Measurements from ENCODE around the gene NEUROD1.

GRCh38 chr2:181683518-181684453 lies 3.5 kb upstream of the NEUROD1 start:
- TF ChIP-seq, protein P1, sequence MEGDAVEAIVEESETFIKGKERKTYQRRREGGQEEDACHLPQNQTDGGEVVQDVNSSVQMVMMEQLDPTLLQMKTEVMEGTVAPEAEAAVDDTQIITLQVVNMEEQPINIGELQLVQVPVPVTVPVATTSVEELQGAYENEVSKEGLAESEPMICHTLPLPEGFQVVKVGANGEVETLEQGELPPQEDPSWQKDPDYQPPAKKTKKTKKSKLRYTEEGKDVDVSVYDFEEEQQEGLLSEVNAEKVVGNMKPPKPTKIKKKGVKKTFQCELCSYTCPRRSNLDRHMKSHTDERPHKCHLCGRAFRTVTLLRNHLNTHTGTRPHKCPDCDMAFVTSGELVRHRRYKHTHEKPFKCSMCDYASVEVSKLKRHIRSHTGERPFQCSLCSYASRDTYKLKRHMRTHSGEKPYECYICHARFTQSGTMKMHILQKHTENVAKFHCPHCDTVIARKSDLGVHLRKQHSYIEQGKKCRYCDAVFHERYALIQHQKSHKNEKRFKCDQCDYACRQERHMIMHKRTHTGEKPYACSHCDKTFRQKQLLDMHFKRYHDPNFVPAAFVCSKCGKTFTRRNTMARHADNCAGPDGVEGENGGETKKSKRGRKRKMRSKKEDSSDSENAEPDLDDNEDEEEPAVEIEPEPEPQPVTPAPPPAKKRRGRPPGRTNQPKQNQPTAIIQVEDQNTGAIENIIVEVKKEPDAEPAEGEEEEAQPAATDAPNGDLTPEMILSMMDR (IDR thresholded peaks at IDR 0.05): no peak
- peak; percentile 38 for TF ChIP-seq EZH2 (IDR thresholded peaks at IDR 0.05)
- peak; percentile 88 for TF ChIP-seq EZH2phosphoT487 (IDR thresholded peaks at IDR 0.05)

Measured in neural progenitor cell (in vitro differentiated cells).